HG03432 (cell line): ENCODE results near the gene AIRE.
A peak's percentile ranks its signal among the peaks of the same experiment; 100 is the strongest.
"Not testable (repeated sequence)": the region's sequence is repeated elsewhere in the genome, so short reads cannot be mapped to it uniquely, and the experiment has no call there.

ENCODE experiments used
- ATAC-seq: cut with Tn5 transposase; IDR thresholded peaks from one replicate; pipeline ENCODE4 v1.9.1; 2021; ENCODE audit warnings: mild to moderate bottlenecking, moderate library complexity; ENCODE audit not compliant: unreplicated experiment

The AIRE gene

GRCh38 chr21:44285138-44285992 is at the start of gene AIRE:
TSS of gene AIRE (plus strand) at chr21:44285876. CDS start at chr21:44286007, 131 bp downstream.
- ATAC-seq = no peak

- peak; percentile 17 for ATAC-seq
These were observed 45.3 kb upstream of the AIRE start for GRCh38 chr21:44240353-44240752.

DNA sequence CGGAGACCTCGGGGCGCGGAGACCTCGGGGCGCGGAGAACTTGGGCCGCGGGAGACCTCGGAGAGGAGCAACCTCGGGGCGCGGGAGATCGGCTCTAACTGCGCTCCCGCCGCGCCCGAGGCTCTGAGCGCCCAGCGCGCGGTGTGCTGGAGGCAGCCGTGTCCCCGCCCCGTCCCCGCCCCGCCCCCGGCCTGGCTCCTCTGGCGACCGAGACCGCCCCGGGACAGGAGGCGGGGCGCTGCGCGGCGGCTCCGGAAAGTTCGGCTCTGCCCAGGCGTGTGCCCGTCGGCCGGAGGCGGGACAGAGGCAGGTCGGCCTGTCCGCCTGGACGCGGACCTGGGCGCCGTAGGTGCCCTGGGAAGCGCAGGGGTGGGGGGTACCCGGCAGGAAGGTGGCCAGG is 44.8 kb upstream of the AIRE start, which contains the start of gene ICOSLG:
TSS of gene ICOSLG (minus strand) at position 102 of the 400 bp plus-strand sequence. CDS start 126 bp downstream, outside the sequence.
- peak; percentile 47 for ATAC-seq

GRCh38 chr21:44241281-44241680 is 44.4 kb upstream of the AIRE start:
- ATAC-seq = peak; percentile 42

GRCh38 chr21:44243980-44244379 is 41.7 kb upstream of the AIRE start:
- peak; percentile 46 for ATAC-seq

GRCh38 chr21:44247904-44248303 is 37.8 kb upstream of the AIRE start:
- not testable (repeated sequence) for ATAC-seq

- not testable (repeated sequence) for ATAC-seq
These were observed 36.3 kb upstream of the AIRE start for GRCh38 chr21:44249204-44250037.

GRCh38 chr21:44253832-44254710 is 31.6 kb upstream of the AIRE start:
- ATAC-seq = no peak

GRCh38 chr21:44255511-44255981 is 30.1 kb upstream of the AIRE start:
- no peak for ATAC-seq

- no peak for ATAC-seq
These were observed 27.5 kb upstream of the AIRE start for GRCh38 chr21:44258056-44258725.

GRCh38 chr21:44259082-44259705 is 26.5 kb upstream of the AIRE start:
- ATAC-seq = no peak

DNA sequence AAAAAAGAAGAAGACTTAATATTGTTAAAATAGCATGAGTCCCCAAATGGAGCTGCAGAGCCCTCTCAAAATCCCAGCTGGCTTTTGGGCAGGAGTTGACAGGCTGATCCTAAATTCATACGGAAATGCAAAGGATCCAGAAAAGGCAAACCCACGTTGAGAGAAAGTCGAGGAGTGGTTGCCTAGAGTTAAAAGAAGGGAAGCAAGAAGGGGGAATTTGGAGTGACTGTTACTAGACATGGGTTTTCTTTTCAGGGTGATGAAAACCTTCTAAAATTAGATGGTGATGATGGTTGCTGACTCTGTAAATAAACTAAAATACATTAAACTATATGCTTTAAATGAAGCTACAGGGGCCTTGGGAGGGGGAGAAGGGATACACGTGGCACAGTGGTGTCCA is 25.6 kb upstream of the AIRE start:
- ATAC-seq = no peak

- ATAC-seq = no peak
These were observed 24.7 kb upstream of the AIRE start for GRCh38 chr21:44260791-44261631.

- no peak for ATAC-seq
These were observed 23.9 kb upstream of the AIRE start, which contains the start of gene DNMT3L for GRCh38 chr21:44261675-44262295. TSS of gene DNMT3L (minus strand) at chr21:44261897. CDS start at chr21:44261259, 638 bp downstream.

DNA sequence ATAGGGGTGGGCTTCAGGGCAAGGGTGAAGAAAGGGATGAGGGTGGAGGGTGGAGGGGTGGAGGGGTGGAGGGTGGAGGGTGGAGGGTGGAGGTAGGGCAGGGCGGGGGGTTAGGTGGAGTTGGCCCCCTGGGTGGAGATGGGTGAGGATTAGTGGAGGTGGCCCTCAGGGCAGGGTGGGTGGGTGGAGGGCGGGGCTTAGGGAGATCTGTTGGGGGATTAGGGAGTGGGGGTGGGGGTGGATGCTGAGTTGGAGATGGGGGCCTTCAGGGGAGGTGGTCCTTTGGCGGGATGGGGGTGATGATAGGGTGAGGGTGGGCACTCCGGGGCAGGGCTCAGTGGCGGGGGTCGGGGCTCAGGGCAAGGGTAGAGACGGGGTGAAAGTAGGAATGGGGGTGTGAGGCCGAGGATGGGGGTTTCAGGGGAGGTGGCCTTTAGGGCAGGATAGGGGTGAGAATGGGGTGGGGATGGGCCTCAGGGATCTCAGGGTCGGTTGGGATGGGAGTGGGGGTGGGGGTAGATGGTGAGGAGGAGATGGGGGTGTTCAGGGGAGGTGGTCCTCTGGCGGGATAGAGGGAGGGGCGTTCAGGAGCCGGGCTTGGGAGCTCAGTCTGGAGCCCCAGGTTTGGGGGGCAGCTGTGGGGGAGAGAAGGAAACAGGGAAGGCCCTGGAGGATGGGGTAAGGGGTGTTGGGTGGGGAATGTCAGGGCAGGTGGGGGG is 23.2 kb upstream of the AIRE start:
- ATAC-seq = no peak

GRCh38 chr21:44263221-44263760 is 22.4 kb upstream of the AIRE start:
- ATAC-seq = no peak

DNA sequence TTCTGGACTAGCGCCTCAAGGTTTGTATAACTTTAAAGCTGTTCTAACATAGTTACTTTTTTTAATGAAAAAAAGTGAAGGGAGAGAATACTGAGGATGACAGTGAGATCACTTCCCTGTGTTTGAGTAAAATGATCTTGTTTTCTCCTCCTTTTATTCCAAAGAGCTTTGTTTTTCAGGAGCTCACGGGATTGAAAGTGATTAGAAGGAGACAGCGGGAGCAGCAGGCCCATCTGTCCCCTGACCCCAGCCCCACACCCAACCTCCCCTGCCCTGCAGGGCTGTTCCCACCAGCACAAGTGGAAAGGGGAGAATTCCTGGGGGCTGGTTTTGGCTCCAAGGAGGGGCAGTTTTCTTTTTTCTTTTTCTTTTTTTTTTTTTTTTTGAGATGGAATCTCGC is 21.9 kb upstream of the AIRE start:
- no peak for ATAC-seq
